ENCODE measurements around the gene SLC39A11.
"Not testable (repeated sequence)": the region's sequence is repeated elsewhere in the genome, so short reads cannot be mapped to it uniquely, and the experiment has no call there.

Gene SLC39A11

GRCh38 chr17:72772331-72772821, 320.1 kb downstream of the SLC39A11 start:
- H3K4me2 ChIP-seq: no peak overlapping the region
- no peak for TF ChIP-seq Cebpa-rat (IDR thresholded peaks at IDR 0.05)
- no peak overlapping the region for H3K27ac ChIP-seq
- H3K9me3 ChIP-seq: peaks cover 9% of the 10 kb centered on the region
- peaks cover 31% of the 10 kb centered on the region for H3K36me3 ChIP-seq
- H4K20me1 ChIP-seq: no peaks in the 10 kb centered on the region
- no peak overlapping the region for H3K4me3 ChIP-seq
- H3K4me1 ChIP-seq: no peaks in the 10 kb centered on the region
- H3K27me3 ChIP-seq: no peaks in the 10 kb centered on the region
- H3K9ac ChIP-seq: no peak overlapping the region

DNA sequence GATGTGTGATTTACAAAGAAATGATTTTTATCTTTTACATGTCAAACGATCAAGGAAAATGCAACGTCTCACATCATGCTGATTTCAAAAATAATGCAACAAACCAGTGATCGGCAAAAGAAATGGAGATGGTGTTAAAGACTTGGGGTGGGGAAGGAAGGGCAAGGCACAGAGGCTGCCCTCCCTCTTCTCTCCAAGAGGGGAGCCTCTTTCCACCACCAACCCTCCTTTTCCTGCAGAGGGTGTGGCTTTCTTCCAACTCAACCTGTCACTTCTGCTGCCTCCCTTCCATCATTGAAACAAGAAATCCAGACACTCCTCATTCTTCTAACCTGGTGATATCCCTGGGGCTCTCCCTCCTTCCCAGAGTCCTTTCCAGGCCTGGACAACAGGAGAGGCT, 320.8 kb downstream of the SLC39A11 start:
- Histone ChIP-seq H3K27ac (no peak overlapping the region), H3K4me1 (no peaks in the 10 kb centered on the region), H3K36me3 (peaks cover 36% of the 10 kb centered on the region), H3K27me3 (no peaks in the 10 kb centered on the region), H3K4me3 (no peak overlapping the region), H3K4me2 (no peak overlapping the region), H3K9me3 (peaks cover 13% of the 10 kb centered on the region), H4K20me1 (no peaks in the 10 kb centered on the region), H3K9ac (no peak overlapping the region)
- TF ChIP-seq Cebpa-rat (IDR thresholded peaks at IDR 0.05): no peak

GRCh38 chr17:72766761-72767356, 325.6 kb downstream of the SLC39A11 start:
- Histone ChIP-seq H3K9ac (no peak overlapping the region), H3K4me1 (no peaks in the 10 kb centered on the region), H4K20me1 (no peaks in the 10 kb centered on the region), H3K36me3 (peaks cover 14% of the 10 kb centered on the region), H3K4me2 (no peak overlapping the region), H3K27ac (no peak overlapping the region), H3K27me3 (no peaks in the 10 kb centered on the region), H3K4me3 (no peak overlapping the region), H3K9me3 (peaks cover 13% of the 10 kb centered on the region)
- no peak for TF ChIP-seq Cebpa-rat (IDR thresholded peaks at IDR 0.05)

DNA sequence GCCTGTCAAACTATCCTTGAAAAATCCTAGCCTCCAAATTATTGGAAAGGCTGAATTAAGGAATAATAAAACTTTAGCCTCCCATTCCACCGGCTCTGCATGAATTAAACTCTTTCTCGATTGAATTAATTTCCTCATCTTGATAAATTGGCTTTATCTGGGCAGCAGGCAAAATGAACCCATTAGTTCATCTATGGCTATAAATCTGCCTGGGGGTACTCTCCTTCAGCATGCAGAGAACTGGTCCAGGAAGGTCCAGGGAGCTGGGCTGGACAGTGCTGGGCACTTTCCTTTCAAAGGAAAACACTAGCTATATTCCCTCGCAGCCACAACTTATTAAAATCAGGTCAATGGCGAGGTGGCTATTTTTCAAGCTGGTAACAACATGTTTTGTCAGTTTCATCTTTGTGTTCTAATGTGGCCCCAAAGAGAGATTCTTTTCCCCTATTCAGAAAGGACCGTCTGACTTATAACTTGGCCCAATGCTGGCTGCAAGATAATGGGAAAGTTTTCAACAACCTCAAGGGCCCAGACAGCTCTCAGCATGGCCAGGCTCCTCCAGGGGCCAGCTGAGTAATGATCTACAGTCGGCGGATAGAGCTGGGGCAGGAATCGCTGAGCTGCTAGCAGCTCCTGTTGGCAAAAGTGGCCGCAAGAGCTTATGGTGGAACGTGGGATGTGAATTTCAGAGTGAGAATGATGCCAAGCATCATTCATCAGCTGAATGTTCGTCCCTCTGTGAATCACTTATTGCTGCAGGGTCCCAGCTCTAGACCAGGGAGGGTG, 326.9 kb downstream of the SLC39A11 start:
- Histone ChIP-seq H3K27me3 (no peaks in the 10 kb centered on the region), H3K36me3 (peaks cover 12% of the 10 kb centered on the region), H3K9me3 (peaks cover 13% of the 10 kb centered on the region), H3K27ac (no peak overlapping the region), H3K4me1 (no peaks in the 10 kb centered on the region), H3K9ac (no peak overlapping the region), H3K4me2 (no peak overlapping the region), H4K20me1 (no peaks in the 10 kb centered on the region), H3K4me3 (no peak overlapping the region)
- no peak for TF ChIP-seq Cebpa-rat (IDR thresholded peaks at IDR 0.05)

GRCh38 chr17:72764632-72765041, 327.9 kb downstream of the SLC39A11 start:
- TF ChIP-seq Cebpa-rat (IDR thresholded peaks at IDR 0.05): no peak
- H3K27me3 ChIP-seq: no peaks in the 10 kb centered on the region
- peaks cover 12% of the 10 kb centered on the region for H3K36me3 ChIP-seq
- H4K20me1 ChIP-seq: no peaks in the 10 kb centered on the region
- no peak overlapping the region for H3K4me2 ChIP-seq
- H3K27ac ChIP-seq: no peak overlapping the region
- no peak overlapping the region for H3K9ac ChIP-seq
- H3K4me3 ChIP-seq: no peak overlapping the region
- H3K9me3 ChIP-seq: peaks cover 13% of the 10 kb centered on the region
- H3K4me1 ChIP-seq: no peaks in the 10 kb centered on the region

- no peaks in the 10 kb centered on the region for H4K20me1 ChIP-seq
- no peak overlapping the region for H3K9ac ChIP-seq
- H3K36me3 ChIP-seq: peaks cover 12% of the 10 kb centered on the region
- no peak overlapping the region for H3K4me2 ChIP-seq
- no peak overlapping the region for H3K27ac ChIP-seq
- no peak overlapping the region for H3K4me3 ChIP-seq
- H3K27me3 ChIP-seq: no peaks in the 10 kb centered on the region
- H3K4me1 ChIP-seq: no peaks in the 10 kb centered on the region
- no peak for TF ChIP-seq Cebpa-rat (IDR thresholded peaks at IDR 0.05)
- H3K9me3 ChIP-seq: peaks cover 13% of the 10 kb centered on the region
These were observed 328.5 kb downstream of the SLC39A11 start for GRCh38 chr17:72763981-72764380.

GRCh38 chr17:72761893-72762575, 330.5 kb downstream of the SLC39A11 start:
- H3K27me3 ChIP-seq, H3K4me2 ChIP-seq, H3K4me3 ChIP-seq, H3K9me3 ChIP-seq, H4K20me1 ChIP-seq, H3K9ac ChIP-seq, H3K36me3 ChIP-seq, H3K4me1 ChIP-seq, H3K27ac ChIP-seq: not testable (repeated sequence)

GRCh38 chr17:72761431-72761830, 331.1 kb downstream of the SLC39A11 start:
- Histone ChIP-seq H3K36me3 (0 out of 2 replicates have a peak, but pooled peaks cover under 1% of the 10 kb centered on the region), H3K4me3 (no peak overlapping the region), H3K27ac (no peak overlapping the region), H3K9ac (no peak overlapping the region), H3K27me3 (no peaks in the 10 kb centered on the region), H3K4me2 (no peak overlapping the region), H3K4me1 (no peaks in the 10 kb centered on the region), H3K9me3 (peaks cover 9% of the 10 kb centered on the region; the same call in 1 of the 2 replicates), H4K20me1 (no peaks in the 10 kb centered on the region)
- no peak for TF ChIP-seq Cebpa-rat (IDR thresholded peaks at IDR 0.05)

GRCh38 chr17:72760368-72760767, 332.1 kb downstream of the SLC39A11 start:
- peaks cover 6% of the 10 kb centered on the region; the same call in 1 of the 2 replicates for H3K36me3 ChIP-seq
- no peak overlapping the region for H3K4me2 ChIP-seq
- no peaks in the 10 kb centered on the region for H3K27me3 ChIP-seq
- H3K4me3 ChIP-seq: no peak overlapping the region
- H3K9me3 ChIP-seq: peaks cover 13% of the 10 kb centered on the region; the same call in 1 of the 2 replicates
- no peaks in the 10 kb centered on the region for H4K20me1 ChIP-seq
- no peak overlapping the region for H3K27ac ChIP-seq
- no peak for TF ChIP-seq Cebpa-rat (IDR thresholded peaks at IDR 0.05)
- H3K9ac ChIP-seq: no peak overlapping the region
- H3K4me1 ChIP-seq: no peaks in the 10 kb centered on the region

DNA sequence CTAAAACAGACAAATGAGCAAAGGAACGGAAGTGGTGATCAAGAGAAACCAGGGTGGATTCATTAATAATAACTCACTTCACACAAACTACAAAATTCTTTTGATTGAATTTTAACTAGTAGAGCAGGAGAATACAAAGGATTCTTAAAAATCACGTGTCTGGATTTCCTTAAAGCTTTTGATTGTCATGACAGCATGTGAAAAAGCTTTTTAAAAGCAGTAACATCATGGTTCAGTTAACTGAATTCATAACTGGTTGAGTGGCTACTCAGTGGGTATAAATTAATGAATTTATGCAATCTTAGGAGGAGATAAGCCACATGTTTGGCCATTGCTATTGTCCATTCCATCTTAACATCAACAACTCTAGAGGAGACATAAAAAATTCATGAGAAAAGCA, 333.2 kb downstream of the SLC39A11 start:
- Histone ChIP-seq H3K4me2 (no peak overlapping the region), H3K27me3 (no peaks in the 10 kb centered on the region), H3K36me3 (peaks cover 6% of the 10 kb centered on the region; the same call in 1 of the 2 replicates), H3K9ac (no peak overlapping the region), H3K4me3 (no peak overlapping the region), H3K4me1 (no peaks in the 10 kb centered on the region), H4K20me1 (no peaks in the 10 kb centered on the region), H3K27ac (no peak overlapping the region), H3K9me3 (peaks cover 13% of the 10 kb centered on the region; the same call in 1 of the 2 replicates)
- TF ChIP-seq Cebpa-rat (IDR thresholded peaks at IDR 0.05): no peak

Data from BLaER1 (cell line).